ENCODE measurements around the gene PRR35.
"Not testable (repeated sequence)": the region's sequence is repeated elsewhere in the genome, so short reads cannot be mapped to it uniquely, and the experiment has no call there.

PRR35 gene

GRCh38 chr16:597655-598054, 37.5 kb downstream of the PRR35 start:
- not testable (repeated sequence) for DNase-seq

- no peak for DNase-seq
Observed at GRCh38 chr16:598823-599739, 38.9 kb downstream of the PRR35 start.

- no peak for DNase-seq
Observed at GRCh38 chr16:600781-601180, 40.6 kb downstream of the PRR35 start.

- DNase-seq: no peak
Observed at GRCh38 chr16:603933-604332, 43.7 kb downstream of the PRR35 start.

- DNase-seq: no peak
Observed at GRCh38 chr16:606656-607307, 46.6 kb downstream of the PRR35 start.

- DNase-seq: no peak
Observed at GRCh38 chr16:608019-608418, 47.8 kb downstream of the PRR35 start.

- no peak for DNase-seq
Observed at GRCh38 chr16:609316-609715, 49.1 kb downstream of the PRR35 start.

- no peak for DNase-seq
Observed at GRCh38 chr16:609984-610383, 49.8 kb downstream of the PRR35 start.

- peak; percentile 24 for DNase-seq
Observed at GRCh38 chr16:610513-611381, 50.6 kb downstream of the PRR35 start.

- no peak for DNase-seq
Observed at GRCh38 chr16:615122-615521, 54.9 kb downstream of the PRR35 start.

All from activated effector memory CD4-positive, alpha-beta T cell treated with Interleukin-2 at 50 U/mL for 16 hours (primary cell).